ENCODE results near the gene BSPRY. TPM values are rescaled to one million over a fixed set of nuclear protein-coding genes. Genes with fewer than 3 reads are reported as not detected.
A peak's percentile ranks its signal among the peaks of the same experiment; 100 is the strongest.

The BSPRY gene
- total and polyA plus RNA-seq, 2 of the 13 experiments (the other 11 are each of a cell fraction or from before 2014, with no cell fraction given): 0.09 to 0.26 TPM

DNA sequence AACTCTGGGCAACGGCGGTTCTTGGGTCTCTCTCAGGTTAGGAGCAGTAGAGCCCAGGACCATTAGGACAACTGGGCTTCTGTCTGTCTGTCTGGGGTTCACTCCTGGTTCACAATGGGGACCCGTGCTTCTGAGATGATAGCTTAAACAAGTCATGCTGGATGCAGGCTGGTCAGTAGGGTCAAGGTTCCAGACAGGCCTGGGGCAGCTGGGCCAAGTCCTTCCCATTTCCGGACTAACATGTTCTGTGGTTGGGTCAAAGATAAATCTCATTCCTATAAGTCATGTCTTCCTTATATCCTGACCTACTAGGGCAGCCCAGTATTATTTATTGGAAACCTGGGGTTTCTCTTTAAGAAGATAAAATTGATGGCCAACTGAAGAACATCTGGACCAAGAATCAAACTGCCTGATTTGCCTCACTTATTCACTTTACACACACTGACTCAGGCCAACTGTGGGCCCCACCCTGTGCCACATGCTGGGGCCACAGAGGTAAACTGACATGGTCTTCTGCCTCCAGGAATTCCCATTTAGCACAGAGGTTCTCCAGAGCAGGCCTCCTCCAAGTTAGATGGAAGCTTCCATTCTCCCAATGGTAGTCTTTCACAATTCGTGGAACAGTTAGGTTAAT, 19.1 kb downstream of the BSPRY start (continued):
- TF ChIP-seq, protein P1, sequence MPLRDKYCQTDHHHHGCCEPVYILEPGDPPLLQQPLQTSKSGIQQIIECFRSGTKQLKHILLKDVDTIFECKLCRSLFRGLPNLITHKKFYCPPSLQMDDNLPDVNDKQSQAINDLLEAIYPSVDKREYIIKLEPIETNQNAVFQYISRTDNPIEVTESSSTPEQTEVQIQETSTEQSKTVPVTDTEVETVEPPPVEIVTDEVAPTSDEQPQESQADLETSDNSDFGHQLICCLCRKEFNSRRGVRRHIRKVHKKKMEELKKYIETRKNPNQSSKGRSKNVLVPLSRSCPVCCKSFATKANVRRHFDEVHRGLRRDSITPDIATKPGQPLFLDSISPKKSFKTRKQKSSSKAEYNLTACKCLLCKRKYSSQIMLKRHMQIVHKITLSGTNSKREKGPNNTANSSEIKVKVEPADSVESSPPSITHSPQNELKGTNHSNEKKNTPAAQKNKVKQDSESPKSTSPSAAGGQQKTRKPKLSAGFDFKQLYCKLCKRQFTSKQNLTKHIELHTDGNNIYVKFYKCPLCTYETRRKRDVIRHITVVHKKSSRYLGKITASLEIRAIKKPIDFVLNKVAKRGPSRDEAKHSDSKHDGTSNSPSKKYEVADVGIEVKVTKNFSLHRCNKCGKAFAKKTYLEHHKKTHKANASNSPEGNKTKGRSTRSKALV (CRISPR knock-in tag; IDR thresholded peaks at IDR 0.05): no peak
- TF ChIP-seq NFE2L1 (CRISPR knock-in tag; IDR thresholded peaks at IDR 0.05; ENCODE audit: borderline replicate concordance) (no peak), ZNF3 (CRISPR knock-in tag; IDR thresholded peaks at IDR 0.05) (no peak), MED1 (CRISPR knock-in tag; IDR thresholded peaks at IDR 0.05) (peak; percentile 39), ZNF563 (CRISPR knock-in tag; IDR thresholded peaks at IDR 0.05) (no peak), AHR (CRISPR knock-in tag; IDR thresholded peaks at IDR 0.05) (no peak), SALL1 (CRISPR knock-in tag; IDR thresholded peaks at IDR 0.05) (peak; percentile 49; the same call in 1 of the 2 replicates), ZNF761 (CRISPR knock-in tag; conservative IDR thresholded peaks at IDR 0.05) (no peak), RXRB (CRISPR knock-in tag; IDR thresholded peaks at IDR 0.05; ENCODE audit: borderline replicate concordance) (peak; percentile 35; the same call in 1 of the 2 replicates)
- TF ChIP-seq, protein P2, sequence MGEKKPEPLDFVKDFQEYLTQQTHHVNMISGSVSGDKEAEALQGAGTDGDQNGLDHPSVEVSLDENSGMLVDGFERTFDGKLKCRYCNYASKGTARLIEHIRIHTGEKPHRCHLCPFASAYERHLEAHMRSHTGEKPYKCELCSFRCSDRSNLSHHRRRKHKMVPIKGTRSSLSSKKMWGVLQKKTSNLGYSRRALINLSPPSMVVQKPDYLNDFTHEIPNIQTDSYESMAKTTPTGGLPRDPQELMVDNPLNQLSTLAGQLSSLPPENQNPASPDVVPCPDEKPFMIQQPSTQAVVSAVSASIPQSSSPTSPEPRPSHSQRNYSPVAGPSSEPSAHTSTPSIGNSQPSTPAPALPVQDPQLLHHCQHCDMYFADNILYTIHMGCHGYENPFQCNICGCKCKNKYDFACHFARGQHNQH (CRISPR knock-in tag; IDR thresholded peaks at IDR 0.05): peak; percentile 22; the same call in 1 of the 2 replicates
- TF ChIP-seq, protein P3, sequence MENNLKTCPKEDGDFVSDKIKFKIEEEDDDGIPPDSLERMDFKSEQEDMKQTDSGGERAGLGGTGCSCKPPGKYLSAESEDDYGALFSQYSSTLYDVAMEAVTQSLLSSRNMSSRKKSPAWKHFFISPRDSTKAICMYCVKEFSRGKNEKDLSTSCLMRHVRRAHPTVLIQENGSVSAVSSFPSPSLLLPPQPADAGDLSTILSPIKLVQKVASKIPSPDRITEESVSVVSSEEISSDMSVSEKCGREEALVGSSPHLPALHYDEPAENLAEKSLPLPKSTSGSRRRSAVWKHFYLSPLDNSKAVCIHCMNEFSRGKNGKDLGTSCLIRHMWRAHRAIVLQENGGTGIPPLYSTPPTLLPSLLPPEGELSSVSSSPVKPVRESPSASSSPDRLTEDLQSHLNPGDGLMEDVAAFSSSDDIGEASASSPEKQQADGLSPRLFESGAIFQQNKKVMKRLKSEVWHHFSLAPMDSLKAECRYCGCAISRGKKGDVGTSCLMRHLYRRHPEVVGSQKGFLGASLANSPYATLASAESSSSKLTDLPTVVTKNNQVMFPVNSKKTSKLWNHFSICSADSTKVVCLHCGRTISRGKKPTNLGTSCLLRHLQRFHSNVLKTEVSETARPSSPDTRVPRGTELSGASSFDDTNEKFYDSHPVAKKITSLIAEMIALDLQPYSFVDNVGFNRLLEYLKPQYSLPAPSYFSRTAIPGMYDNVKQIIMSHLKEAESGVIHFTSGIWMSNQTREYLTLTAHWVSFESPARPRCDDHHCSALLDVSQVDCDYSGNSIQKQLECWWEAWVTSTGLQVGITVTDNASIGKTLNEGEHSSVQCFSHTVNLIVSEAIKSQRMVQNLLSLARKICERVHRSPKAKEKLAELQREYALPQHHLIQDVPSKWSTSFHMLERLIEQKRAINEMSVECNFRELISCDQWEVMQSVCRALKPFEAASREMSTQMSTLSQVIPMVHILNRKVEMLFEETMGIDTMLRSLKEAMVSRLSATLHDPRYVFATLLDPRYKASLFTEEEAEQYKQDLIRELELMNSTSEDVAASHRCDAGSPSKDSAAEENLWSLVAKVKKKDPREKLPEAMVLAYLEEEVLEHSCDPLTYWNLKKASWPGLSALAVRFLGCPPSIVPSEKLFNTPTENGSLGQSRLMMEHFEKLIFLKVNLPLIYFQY (CRISPR knock-in tag; IDR thresholded peaks at IDR 0.05; ENCODE audit: borderline replicate concordance): no peak; the same call in 1 of the 2 replicates
- TF ChIP-seq, protein P4, sequence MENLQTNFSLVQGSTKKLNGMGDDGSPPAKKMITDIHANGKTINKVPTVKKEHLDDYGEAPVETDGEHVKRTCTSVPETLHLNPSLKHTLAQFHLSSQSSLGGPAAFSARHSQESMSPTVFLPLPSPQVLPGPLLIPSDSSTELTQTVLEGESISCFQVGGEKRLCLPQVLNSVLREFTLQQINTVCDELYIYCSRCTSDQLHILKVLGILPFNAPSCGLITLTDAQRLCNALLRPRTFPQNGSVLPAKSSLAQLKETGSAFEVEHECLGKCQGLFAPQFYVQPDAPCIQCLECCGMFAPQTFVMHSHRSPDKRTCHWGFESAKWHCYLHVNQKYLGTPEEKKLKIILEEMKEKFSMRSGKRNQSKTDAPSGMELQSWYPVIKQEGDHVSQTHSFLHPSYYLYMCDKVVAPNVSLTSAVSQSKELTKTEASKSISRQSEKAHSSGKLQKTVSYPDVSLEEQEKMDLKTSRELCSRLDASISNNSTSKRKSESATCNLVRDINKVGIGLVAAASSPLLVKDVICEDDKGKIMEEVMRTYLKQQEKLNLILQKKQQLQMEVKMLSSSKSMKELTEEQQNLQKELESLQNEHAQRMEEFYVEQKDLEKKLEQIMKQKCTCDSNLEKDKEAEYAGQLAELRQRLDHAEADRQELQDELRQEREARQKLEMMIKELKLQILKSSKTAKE (CRISPR knock-in tag; IDR thresholded peaks at IDR 0.05; ENCODE audit: borderline replicate concordance): peak; percentile 54; the same call in 1 of the 2 replicates
- TF ChIP-seq, protein P5, sequence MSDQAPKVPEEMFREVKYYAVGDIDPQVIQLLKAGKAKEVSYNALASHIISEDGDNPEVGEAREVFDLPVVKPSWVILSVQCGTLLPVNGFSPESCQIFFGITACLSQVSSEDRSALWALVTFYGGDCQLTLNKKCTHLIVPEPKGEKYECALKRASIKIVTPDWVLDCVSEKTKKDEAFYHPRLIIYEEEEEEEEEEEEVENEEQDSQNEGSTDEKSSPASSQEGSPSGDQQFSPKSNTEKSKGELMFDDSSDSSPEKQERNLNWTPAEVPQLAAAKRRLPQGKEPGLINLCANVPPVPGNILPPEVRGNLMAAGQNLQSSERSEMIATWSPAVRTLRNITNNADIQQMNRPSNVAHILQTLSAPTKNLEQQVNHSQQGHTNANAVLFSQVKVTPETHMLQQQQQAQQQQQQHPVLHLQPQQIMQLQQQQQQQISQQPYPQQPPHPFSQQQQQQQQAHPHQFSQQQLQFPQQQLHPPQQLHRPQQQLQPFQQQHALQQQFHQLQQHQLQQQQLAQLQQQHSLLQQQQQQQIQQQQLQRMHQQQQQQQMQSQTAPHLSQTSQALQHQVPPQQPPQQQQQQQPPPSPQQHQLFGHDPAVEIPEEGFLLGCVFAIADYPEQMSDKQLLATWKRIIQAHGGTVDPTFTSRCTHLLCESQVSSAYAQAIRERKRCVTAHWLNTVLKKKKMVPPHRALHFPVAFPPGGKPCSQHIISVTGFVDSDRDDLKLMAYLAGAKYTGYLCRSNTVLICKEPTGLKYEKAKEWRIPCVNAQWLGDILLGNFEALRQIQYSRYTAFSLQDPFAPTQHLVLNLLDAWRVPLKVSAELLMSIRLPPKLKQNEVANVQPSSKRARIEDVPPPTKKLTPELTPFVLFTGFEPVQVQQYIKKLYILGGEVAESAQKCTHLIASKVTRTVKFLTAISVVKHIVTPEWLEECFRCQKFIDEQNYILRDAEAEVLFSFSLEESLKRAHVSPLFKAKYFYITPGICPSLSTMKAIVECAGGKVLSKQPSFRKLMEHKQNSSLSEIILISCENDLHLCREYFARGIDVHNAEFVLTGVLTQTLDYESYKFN (CRISPR knock-in tag; conservative IDR thresholded peaks at IDR 0.05): 0 out of 2 replicates have a peak, but pooled peaks have one; percentile 24
